GM12801 (cell line): ENCODE measurements around the gene TRAK2.

Experiments
- TF ChIP-seq, protein P1 (sequence below): IDR thresholded peaks from one replicate; pipeline ENCODE4 v1.5.1; 2011; ENCODE audit warnings: control low read depth; ENCODE audit not compliant: insufficient read length; ENCODE audit errors: extremely low read depth

The TRAK2 gene

DNA sequence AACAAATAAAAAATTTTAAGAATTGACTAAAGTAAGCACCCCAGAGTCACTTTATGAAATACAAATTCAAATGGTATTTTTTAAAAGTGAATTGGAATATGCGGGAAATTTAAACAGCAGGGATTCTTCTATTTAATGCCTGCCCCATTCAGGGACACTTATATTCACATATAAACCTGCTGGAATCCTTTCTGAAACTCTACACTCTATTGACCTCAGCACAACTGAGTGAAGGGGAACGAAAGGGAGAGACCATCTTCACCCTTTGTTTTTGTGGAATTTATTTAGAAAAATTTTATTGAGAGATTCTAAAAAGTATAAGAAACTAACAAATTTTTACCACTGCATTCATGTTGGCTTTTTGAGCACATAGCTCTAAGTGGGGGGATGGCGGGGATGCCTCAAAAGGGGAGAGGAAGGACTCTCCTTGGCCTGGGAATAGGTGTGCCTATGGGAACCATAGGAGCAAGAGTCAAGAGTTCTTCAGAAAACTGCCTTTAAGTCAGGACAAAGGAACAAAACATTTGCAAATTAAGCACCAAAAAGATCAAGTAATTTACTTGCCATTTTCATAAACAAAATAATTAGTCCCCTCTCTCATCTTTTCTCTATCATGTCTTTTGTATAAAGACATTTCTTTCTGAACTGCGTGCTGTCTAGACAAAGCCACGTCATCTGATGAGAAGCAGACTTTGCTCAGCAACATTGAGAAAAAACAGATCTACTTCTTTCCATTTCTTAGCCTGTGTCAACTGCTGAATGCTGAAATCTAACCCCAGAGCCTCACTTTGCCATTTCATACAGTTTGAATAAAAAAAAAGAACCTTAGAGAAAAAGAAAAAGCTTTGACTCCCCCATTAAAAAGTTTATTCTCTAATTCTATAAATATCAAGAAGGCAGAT lies 72.5 kb downstream of the TRAK2 start:
- TF ChIP-seq, protein P1, sequence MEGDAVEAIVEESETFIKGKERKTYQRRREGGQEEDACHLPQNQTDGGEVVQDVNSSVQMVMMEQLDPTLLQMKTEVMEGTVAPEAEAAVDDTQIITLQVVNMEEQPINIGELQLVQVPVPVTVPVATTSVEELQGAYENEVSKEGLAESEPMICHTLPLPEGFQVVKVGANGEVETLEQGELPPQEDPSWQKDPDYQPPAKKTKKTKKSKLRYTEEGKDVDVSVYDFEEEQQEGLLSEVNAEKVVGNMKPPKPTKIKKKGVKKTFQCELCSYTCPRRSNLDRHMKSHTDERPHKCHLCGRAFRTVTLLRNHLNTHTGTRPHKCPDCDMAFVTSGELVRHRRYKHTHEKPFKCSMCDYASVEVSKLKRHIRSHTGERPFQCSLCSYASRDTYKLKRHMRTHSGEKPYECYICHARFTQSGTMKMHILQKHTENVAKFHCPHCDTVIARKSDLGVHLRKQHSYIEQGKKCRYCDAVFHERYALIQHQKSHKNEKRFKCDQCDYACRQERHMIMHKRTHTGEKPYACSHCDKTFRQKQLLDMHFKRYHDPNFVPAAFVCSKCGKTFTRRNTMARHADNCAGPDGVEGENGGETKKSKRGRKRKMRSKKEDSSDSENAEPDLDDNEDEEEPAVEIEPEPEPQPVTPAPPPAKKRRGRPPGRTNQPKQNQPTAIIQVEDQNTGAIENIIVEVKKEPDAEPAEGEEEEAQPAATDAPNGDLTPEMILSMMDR = no peak

- TF ChIP-seq, protein P1 = no peak
Observed at GRCh38 chr2:201377218-201377617, 74.0 kb downstream of the TRAK2 start.

GRCh38 chr2:201369775-201370174 lies 81.5 kb downstream of the TRAK2 start:
- TF ChIP-seq, protein P1 = no peak

- TF ChIP-seq, protein P1 = no peak
Observed at GRCh38 chr2:201366146-201366545, 85.1 kb downstream of the TRAK2 start.

GRCh38 chr2:201363857-201364560 lies 87.2 kb downstream of the TRAK2 start:
- TF ChIP-seq, protein P1 = no peak

- TF ChIP-seq, protein P1 = no peak
Observed at GRCh38 chr2:201362396-201362795, 88.9 kb downstream of the TRAK2 start.

DNA sequence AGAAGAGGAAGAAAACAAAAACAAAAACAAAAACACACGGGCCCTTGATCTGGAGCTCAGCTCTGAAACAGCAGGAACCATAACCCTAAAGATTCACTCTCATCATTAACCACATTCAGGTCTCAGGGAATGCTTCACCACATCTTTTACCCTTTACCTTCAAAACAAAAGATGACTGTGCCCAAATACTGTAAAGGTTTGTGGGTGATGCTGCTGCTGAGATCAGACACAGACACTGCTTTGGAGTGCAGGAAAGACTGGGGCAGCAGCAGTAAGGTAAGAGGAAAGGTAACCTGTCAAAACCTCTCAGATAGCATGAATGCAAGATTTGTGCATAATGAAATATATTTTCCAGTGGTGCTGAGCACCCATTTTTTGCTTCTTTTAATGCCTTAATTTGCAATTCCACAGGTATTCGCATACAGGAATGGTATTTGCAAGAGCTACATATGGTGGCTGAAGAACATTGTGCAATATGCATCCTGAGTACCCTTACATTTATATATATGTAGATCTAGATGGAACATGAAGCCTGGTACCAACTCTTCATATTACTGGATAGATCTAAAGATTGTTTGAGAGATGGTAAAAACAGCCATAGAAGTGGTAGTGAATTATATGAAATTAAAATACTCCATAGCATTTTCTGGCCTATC lies 90.1 kb downstream of the TRAK2 start:
- TF ChIP-seq, protein P1 = no peak
